Smooth muscle cell (in vitro differentiated cells): ENCODE measurements around the gene SERPINB2. TPM values are rescaled to one million over a fixed set of nuclear protein-coding genes. Genes with fewer than 3 reads are reported as not detected.

Source experiments
- DNase-seq: peaks from one replicate; lab custom pipeline; 2025; ENCODE audit not compliant: unreplicated experiment; lab: John Stamatoyannopoulos, UW
- H2AFZ ChIP-seq: fragments of 200-600 bp; sonication (generic); 2 replicates; pipeline ENCODE4 v1.6.0; 2016; ENCODE audit warnings: antibody characterized with exemption, low read depth, mild to moderate bottlenecking
- H3F3A ChIP-seq: fragments of 200-600 bp; sonication (generic); 2 replicates; pipeline ENCODE4 v1.6.0; 2017; ENCODE audit warnings: antibody characterized with exemption, low read depth
- H3K27ac ChIP-seq: fragments of 200-600 bp; sonication (generic); 2 replicates; pipeline ENCODE4 v1.5.1; 2016; ENCODE audit warnings: low read depth, mild to moderate bottlenecking
- H3K27me3 ChIP-seq: fragments of 200-600 bp; sonication (generic); 2 replicates; pipeline ENCODE4 v1.6.1; 2016; ENCODE audit warnings: low read depth, mild to moderate bottlenecking
- H3K36me3 ChIP-seq: fragments of 200-600 bp; sonication (generic); 2 replicates; pipeline ENCODE4 v1.5.1; 2016; ENCODE audit warnings: low read depth
- H3K4me1 ChIP-seq: fragments of 200-600 bp; sonication (generic); 2 replicates; pipeline ENCODE4 v1.5.1; 2016; ENCODE audit warnings: low read depth
- H3K4me2 ChIP-seq: fragments of 200-600 bp; sonication (generic); 2 replicates; pipeline ENCODE4 v1.6.0; 2016; ENCODE audit warnings: mild to moderate bottlenecking
- H3K4me3 ChIP-seq: fragments of 200-600 bp; sonication (generic); 2 replicates; pipeline ENCODE4 v1.5.1; 2016; ENCODE audit warnings: mild to moderate bottlenecking
- H3K79me2 ChIP-seq: fragments of 200-600 bp; sonication (generic); 2 replicates; pipeline ENCODE4 v1.6.0; 2016; ENCODE audit warnings: low read depth, mild to moderate bottlenecking
- H3K9ac ChIP-seq: fragments of 200-600 bp; sonication (generic); 2 replicates; pipeline ENCODE4 v1.6.0; 2016; ENCODE audit warnings: low read depth
- H3K9me3 ChIP-seq: fragments of 200-600 bp; sonication (generic); replicated peaks from 2 replicates; pipeline ENCODE4 v1.5.1; 2016; ENCODE audit warnings: low read depth
- H4K20me1 ChIP-seq: fragments of 200-600 bp; sonication (generic); 2 replicates; pipeline ENCODE4 v1.6.0; 2016; ENCODE audit warnings: low read depth
- WGBS: methylation state at CpG from one replicate; pipeline ENCODE4 v1.1.7; 2016; ENCODE audit warnings: low lambda C conversion rate; 5-methylcytosine and 5-hydroxymethylcytosine counted together
- polyA plus RNA-seq: library from polyadenylated mRNA; unstranded; fragments of >200 nt; fragmentation: Nextera tagmentation; extraction: Ambion mirVana; gene quantifications from 2 replicates; pipeline ENCODE4 v1.2.1, GENCODE V29; 2016
- total RNA-seq: library from RNA; depleted of rRNA; stranded (reverse); fragments of >200 nt; gene quantifications from 2 replicates; pipeline ENCODE4 v1.2.3, GENCODE V29; 2014
- TF ChIP-seq, protein P1 (sequence below): fragments of 200-600 bp; sonication (generic); IDR thresholded peaks from 2 replicates; pipeline ENCODE4 v1.5.1; 2017; ENCODE audit warnings: borderline replicate concordance, mild to moderate bottlenecking, antibody characterized with exemption; ENCODE audit not compliant: insufficient read depth, poor library complexity, severe bottlenecking

SERPINB2 gene
- total and polyA plus RNA-seq, 2 experiments from 2014 or later: 15.5 to 29.8 TPM

DNA sequence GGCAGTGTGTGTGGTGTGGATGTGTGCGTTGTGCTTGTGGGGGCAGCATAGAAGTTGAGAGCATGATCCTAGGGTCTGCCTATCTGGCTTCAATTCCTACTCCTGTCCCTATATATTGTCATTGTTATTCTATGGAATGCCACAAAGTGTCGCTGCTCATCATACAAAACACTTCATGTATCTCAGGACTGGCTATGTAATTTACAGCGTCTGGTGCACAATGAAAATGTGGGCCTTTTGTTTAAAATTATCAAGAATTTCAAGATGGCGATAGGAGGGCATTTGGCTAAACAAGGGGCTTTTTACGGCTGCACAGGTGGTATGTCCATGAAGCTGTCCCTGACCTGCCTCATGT lies 3.4 kb downstream of the SERPINB2 start:
- Histone ChIP-seq H3K27ac (no peak overlapping the region), H3K4me1 (no peaks in the 10 kb centered on the region), H3K9ac (no peak overlapping the region), H3K27me3 (no peaks in the 10 kb centered on the region), H3K4me2 (no peak overlapping the region), H3K36me3 (no peaks in the 10 kb centered on the region), H3F3A (no peaks in the 10 kb centered on the region), H2AFZ (no peak overlapping the region), H3K79me2 (no peaks in the 10 kb centered on the region), H4K20me1 (no peaks in the 10 kb centered on the region), H3K4me3 (no peak overlapping the region), H3K9me3 (no peaks in the 10 kb centered on the region)
- no peak for DNase-seq
- TF ChIP-seq, protein P1, sequence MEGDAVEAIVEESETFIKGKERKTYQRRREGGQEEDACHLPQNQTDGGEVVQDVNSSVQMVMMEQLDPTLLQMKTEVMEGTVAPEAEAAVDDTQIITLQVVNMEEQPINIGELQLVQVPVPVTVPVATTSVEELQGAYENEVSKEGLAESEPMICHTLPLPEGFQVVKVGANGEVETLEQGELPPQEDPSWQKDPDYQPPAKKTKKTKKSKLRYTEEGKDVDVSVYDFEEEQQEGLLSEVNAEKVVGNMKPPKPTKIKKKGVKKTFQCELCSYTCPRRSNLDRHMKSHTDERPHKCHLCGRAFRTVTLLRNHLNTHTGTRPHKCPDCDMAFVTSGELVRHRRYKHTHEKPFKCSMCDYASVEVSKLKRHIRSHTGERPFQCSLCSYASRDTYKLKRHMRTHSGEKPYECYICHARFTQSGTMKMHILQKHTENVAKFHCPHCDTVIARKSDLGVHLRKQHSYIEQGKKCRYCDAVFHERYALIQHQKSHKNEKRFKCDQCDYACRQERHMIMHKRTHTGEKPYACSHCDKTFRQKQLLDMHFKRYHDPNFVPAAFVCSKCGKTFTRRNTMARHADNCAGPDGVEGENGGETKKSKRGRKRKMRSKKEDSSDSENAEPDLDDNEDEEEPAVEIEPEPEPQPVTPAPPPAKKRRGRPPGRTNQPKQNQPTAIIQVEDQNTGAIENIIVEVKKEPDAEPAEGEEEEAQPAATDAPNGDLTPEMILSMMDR: no peak
- WGBS: 84% methylated on average over 5 of the region's 5 CpGs

DNA sequence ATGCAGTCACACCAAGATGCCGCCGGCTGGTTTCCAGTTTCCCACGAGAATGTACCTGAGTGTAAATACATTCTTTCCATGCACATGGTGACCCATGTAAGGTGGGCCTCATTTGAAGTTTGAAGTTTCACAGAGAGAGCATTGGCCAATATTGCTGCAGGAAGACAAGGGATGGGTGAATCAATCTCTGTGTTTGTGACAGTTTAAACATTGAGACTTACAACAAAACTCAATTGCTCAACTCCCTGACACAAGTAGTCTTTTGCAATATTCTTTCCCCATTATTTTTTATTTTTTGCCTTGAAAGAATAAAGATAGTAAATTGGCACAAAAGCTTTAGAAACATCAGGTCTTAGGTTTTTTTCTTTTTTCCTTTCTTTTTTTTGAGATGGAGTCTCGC lies 5.1 kb downstream of the SERPINB2 start:
- H4K20me1 ChIP-seq: no peaks in the 10 kb centered on the region
- H3K9me3 ChIP-seq: no peaks in the 10 kb centered on the region
- H3K27ac ChIP-seq: no peak overlapping the region
- no peak overlapping the region for H3K9ac ChIP-seq
- DNase-seq: no peak
- no peaks in the 10 kb centered on the region for H3K4me1 ChIP-seq
- 93% methylated on average over 4 of the region's 4 CpGs for WGBS
- H3K4me2 ChIP-seq: no peak overlapping the region
- H3K36me3 ChIP-seq: no peaks in the 10 kb centered on the region
- H3K27me3 ChIP-seq: no peaks in the 10 kb centered on the region
- H2AFZ ChIP-seq: no peak overlapping the region
- H3F3A ChIP-seq: no peaks in the 10 kb centered on the region
- TF ChIP-seq, protein P1: no peak
- no peak overlapping the region for H3K4me3 ChIP-seq
- H3K79me2 ChIP-seq: no peaks in the 10 kb centered on the region

DNA sequence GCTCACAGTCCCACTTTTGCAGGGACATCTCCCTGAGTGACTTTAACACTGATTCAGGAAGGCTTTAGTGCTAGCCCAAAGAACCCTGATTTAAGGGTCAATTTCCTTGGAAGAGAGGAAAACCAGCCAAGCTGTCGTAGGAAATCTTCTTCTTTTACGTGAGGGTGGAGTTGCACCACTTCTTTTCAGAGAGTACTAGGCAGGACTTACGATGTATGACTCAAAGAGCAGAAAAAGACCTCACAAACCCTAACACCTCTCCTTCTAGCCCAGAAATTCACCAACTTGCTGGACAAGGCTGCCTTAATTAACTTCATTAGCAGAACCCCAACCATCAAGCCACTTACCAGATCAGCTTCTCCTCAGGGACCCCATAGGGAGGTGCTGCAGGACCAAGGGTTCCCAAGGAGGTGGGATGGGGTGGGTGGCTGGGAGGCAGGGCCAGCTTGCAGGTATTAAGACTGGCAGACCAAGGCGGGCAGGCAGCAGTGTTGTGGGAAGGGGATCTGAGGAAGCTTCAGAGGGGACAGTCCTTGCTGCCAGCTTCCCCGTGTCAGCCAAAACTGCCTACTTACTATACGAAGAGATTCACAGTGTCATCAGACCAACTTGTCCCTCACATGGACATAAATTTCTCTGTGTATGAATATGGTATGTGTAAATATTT lies 6.7 kb downstream of the SERPINB2 start:
- no peak for DNase-seq
- TF ChIP-seq, protein P1: no peak
- Histone ChIP-seq H3K27ac (no peak overlapping the region), H3K36me3 (no peaks in the 10 kb centered on the region), H3K79me2 (no peaks in the 10 kb centered on the region), H3F3A (no peaks in the 10 kb centered on the region), H3K4me3 (no peak overlapping the region), H3K4me2 (no peak overlapping the region), H3K9me3 (no peaks in the 10 kb centered on the region), H3K4me1 (no peaks in the 10 kb centered on the region), H4K20me1 (no peaks in the 10 kb centered on the region), H3K9ac (no peak overlapping the region), H3K27me3 (no peaks in the 10 kb centered on the region), H2AFZ (no peak overlapping the region)
- 91% methylated on average over 6 of the region's 6 CpGs for WGBS

DNA sequence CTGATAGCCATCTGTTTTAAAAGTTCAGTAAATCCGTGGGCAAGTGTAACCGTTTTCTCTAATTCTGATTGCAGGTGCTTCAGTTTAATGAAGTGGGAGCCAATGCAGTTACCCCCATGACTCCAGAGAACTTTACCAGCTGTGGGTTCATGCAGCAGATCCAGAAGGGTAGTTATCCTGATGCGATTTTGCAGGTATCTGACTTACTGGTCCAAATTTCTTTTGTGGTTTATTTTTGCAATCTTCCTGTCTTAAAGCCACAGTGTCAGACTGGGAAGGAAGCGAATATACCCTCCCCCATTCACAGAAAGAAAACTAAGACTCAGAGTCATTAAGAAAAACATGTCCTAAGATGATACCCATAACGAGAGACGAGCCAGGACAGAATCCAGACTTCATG lies 7.7 kb downstream of the SERPINB2 start:
- Histone ChIP-seq H4K20me1 (no peaks in the 10 kb centered on the region), H3F3A (no peaks in the 10 kb centered on the region), H3K79me2 (no peaks in the 10 kb centered on the region), H3K27me3 (no peaks in the 10 kb centered on the region), H3K9me3 (no peaks in the 10 kb centered on the region), H2AFZ (no peak overlapping the region), H3K4me3 (no peak overlapping the region), H3K4me1 (no peaks in the 10 kb centered on the region), H3K36me3 (no peaks in the 10 kb centered on the region), H3K4me2 (no peak overlapping the region), H3K27ac (no peak overlapping the region), H3K9ac (no peak overlapping the region)
- WGBS: 85% methylated on average over 6 of the region's 6 CpGs
- TF ChIP-seq, protein P1: no peak
- no peak for DNase-seq
